MM.1S (cell line): ENCODE measurements around the gene GLOD5.

Source experiments
- DNase-seq: peaks from one replicate; pipeline ENCODE4 v3.0.0-alpha.2; 2015
- H2AFZ ChIP-seq: fragments of 300-600 bp; sonication (generic); 2 replicates; pipeline ENCODE4 v1.6.0; 2016; ENCODE audit warnings: antibody characterized with exemption, low read length
- H3F3A ChIP-seq: fragments of 300-600 bp; sonication (generic); 2 replicates; pipeline ENCODE4 v1.6.1; 2016; ENCODE audit warnings: mild to moderate bottlenecking, antibody characterized with exemption, low read length, moderate library complexity, mixed read lengths; ENCODE audit not compliant: insufficient read depth
- H3K27ac ChIP-seq: fragments of 300-600 bp; sonication (generic); 2 replicates; pipeline ENCODE4 v1.5.1; 2016; ENCODE audit warnings: mild to moderate bottlenecking, low read length
- H3K27me3 ChIP-seq: fragments of 300-600 bp; sonication (generic); replicated peaks from 2 replicates; pipeline ENCODE4 v1.6.0; 2016; ENCODE audit warnings: low read length; ENCODE audit not compliant: insufficient read depth
- H3K36me3 ChIP-seq: fragments of 300-600 bp; sonication (generic); replicated peaks from 2 replicates; pipeline ENCODE4 v1.6.1; 2016; ENCODE audit warnings: mild to moderate bottlenecking, low read length, mixed read lengths; ENCODE audit not compliant: insufficient read depth
- H3K4me1 ChIP-seq: fragments of 300-600 bp; sonication (generic); 2 replicates; pipeline ENCODE4 v1.6.1; 2016; ENCODE audit warnings: low read length, mixed read lengths
- H3K4me2 ChIP-seq: fragments of 300-600 bp; sonication (generic); 2 replicates; pipeline ENCODE4 v1.6.0; 2016; ENCODE audit warnings: low read depth, low read length
- H3K4me3 ChIP-seq: fragments of 300-600 bp; sonication (generic); 2 replicates; pipeline ENCODE4 v1.5.1; 2016; ENCODE audit warnings: low read length, mixed read lengths
- H3K79me2 ChIP-seq: fragments of 300-600 bp; sonication (generic); 2 replicates; pipeline ENCODE4 v1.6.1; 2016; ENCODE audit warnings: mixed run types, low read length, mixed read lengths
- H3K9ac ChIP-seq: fragments of 300-600 bp; sonication (generic); 2 replicates; pipeline ENCODE4 v1.6.1; 2016; ENCODE audit warnings: low read length, mixed read lengths
- H3K9me2 ChIP-seq: fragments of 300-600 bp; sonication (generic); replicated peaks from 2 replicates; pipeline ENCODE4 v1.6.1; 2016; ENCODE audit warnings: mild to moderate bottlenecking, low read length, mixed read lengths; ENCODE audit not compliant: insufficient read depth
- H3K9me3 ChIP-seq: fragments of 300-600 bp; sonication (generic); replicated peaks from 2 replicates; pipeline ENCODE4 v1.6.1; 2016; ENCODE audit warnings: mild to moderate bottlenecking, low read length, mixed read lengths; ENCODE audit not compliant: insufficient read depth
- H4K20me1 ChIP-seq: fragments of 300-600 bp; sonication (generic); 2 replicates; pipeline ENCODE4 v1.6.1; 2016; ENCODE audit warnings: mild to moderate bottlenecking, low read length, moderate library complexity, mixed read lengths; ENCODE audit not compliant: insufficient read depth
- EZH2 ChIP-seq: fragments of 300-600 bp; sonication (generic); optimal IDR thresholded peaks from 2 replicates; pipeline ENCODE3; 2017; ENCODE audit warnings: low read depth, mild to moderate bottlenecking, antibody characterized with exemption, low read length, mixed read lengths
- EZH2phosphoT487 ChIP-seq: fragments of 300-600 bp; sonication (generic); IDR thresholded peaks from 2 replicates; pipeline ENCODE4 v1.6.1; 2018; ENCODE audit warnings: antibody characterized with exemption, low read length
- TF ChIP-seq, protein P1 (sequence below): fragments of 300-600 bp; sonication (generic); IDR thresholded peaks from 2 replicates; pipeline ENCODE4 v1.5.1; 2016; ENCODE audit warnings: antibody characterized with exemption, low read length, mixed read lengths

Gene GLOD5

DNA sequence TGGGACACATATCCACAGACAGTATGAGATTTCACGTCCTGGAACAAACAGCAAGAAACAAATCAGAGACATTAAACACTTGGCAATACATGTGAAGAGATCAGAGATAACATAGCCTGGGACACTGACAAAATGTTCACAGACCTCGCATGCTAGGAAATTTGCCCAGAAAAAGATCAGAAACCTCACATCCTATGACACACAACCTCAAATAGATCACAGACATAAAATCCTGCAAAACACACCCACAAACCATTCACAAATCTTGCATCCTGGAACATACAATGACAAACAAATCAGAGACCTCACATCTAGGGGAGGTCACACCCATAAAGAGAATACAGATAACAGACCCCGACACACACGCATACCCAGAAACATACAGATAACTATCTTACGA, 47.0 kb upstream of the GLOD5 start:
- DNase-seq, result no peak
- no peaks in the 10 kb centered on the region for H4K20me1 ChIP-seq
- no peaks in the 10 kb centered on the region for H3K36me3 ChIP-seq
- no peaks in the 10 kb centered on the region for H3F3A ChIP-seq
- TF ChIP-seq EZH2 (no peak), EZH2phosphoT487 (no peak)
- TF ChIP-seq, protein P1, sequence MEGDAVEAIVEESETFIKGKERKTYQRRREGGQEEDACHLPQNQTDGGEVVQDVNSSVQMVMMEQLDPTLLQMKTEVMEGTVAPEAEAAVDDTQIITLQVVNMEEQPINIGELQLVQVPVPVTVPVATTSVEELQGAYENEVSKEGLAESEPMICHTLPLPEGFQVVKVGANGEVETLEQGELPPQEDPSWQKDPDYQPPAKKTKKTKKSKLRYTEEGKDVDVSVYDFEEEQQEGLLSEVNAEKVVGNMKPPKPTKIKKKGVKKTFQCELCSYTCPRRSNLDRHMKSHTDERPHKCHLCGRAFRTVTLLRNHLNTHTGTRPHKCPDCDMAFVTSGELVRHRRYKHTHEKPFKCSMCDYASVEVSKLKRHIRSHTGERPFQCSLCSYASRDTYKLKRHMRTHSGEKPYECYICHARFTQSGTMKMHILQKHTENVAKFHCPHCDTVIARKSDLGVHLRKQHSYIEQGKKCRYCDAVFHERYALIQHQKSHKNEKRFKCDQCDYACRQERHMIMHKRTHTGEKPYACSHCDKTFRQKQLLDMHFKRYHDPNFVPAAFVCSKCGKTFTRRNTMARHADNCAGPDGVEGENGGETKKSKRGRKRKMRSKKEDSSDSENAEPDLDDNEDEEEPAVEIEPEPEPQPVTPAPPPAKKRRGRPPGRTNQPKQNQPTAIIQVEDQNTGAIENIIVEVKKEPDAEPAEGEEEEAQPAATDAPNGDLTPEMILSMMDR, result no peak
- no peak overlapping the region for H3K4me2 ChIP-seq
- H2AFZ ChIP-seq, result no peak overlapping the region
- H3K9me3 ChIP-seq, result no peaks in the 10 kb centered on the region
- no peaks in the 10 kb centered on the region for H3K9me2 ChIP-seq
- no peaks in the 10 kb centered on the region for H3K79me2 ChIP-seq
- H3K4me3 ChIP-seq, result no peak overlapping the region
- no peak overlapping the region for H3K9ac ChIP-seq
- no peak overlapping the region for H3K27ac ChIP-seq
- no peaks in the 10 kb centered on the region for H3K4me1 ChIP-seq
- H3K27me3 ChIP-seq, result no peaks in the 10 kb centered on the region

GRCh38 chrX:48715072-48715471, 46.5 kb upstream of the GLOD5 start:
- H3F3A ChIP-seq, result no peaks in the 10 kb centered on the region
- no peaks in the 10 kb centered on the region for H3K9me2 ChIP-seq
- H3K4me2 ChIP-seq, result no peak overlapping the region
- no peak overlapping the region for H3K4me3 ChIP-seq
- no peak overlapping the region for H2AFZ ChIP-seq
- H3K9ac ChIP-seq, result no peak overlapping the region
- no peaks in the 10 kb centered on the region for H4K20me1 ChIP-seq
- H3K27me3 ChIP-seq, result no peaks in the 10 kb centered on the region
- DNase-seq, result no peak
- H3K4me1 ChIP-seq, result no peaks in the 10 kb centered on the region
- H3K79me2 ChIP-seq, result no peaks in the 10 kb centered on the region
- H3K27ac ChIP-seq, result no peak overlapping the region
- TF ChIP-seq EZH2phosphoT487 (no peak), EZH2 (no peak)
- TF ChIP-seq, protein P1, result no peak
- no peaks in the 10 kb centered on the region for H3K9me3 ChIP-seq
- no peaks in the 10 kb centered on the region for H3K36me3 ChIP-seq

- DNase-seq, result no peak
- Histone ChIP-seq H2AFZ (no peak overlapping the region), H3K36me3 (no peaks in the 10 kb centered on the region), H3K4me3 (no peak overlapping the region), H3K79me2 (no peaks in the 10 kb centered on the region), H3K27ac (no peak overlapping the region), H4K20me1 (no peaks in the 10 kb centered on the region), H3K9me2 (no peaks in the 10 kb centered on the region), H3K9ac (no peak overlapping the region), H3K9me3 (no peaks in the 10 kb centered on the region), H3K4me2 (no peak overlapping the region), H3K27me3 (no peaks in the 10 kb centered on the region), H3F3A (no peaks in the 10 kb centered on the region), H3K4me1 (no peaks in the 10 kb centered on the region)
- no peak for TF ChIP-seq EZH2
- no peak for TF ChIP-seq EZH2phosphoT487
- TF ChIP-seq, protein P1, result no peak
Measured at GRCh38 chrX:48715876-48716502, 45.6 kb upstream of the GLOD5 start.
